Omental fat pad (tissue), 4 donors: Measurements from ENCODE around the gene TMEM205. TPM values are rescaled to one million over a fixed set of nuclear protein-coding genes. Genes with fewer than 3 reads are reported as not detected.
"Not testable (repeated sequence)": the region's sequence is repeated elsewhere in the genome, so short reads cannot be mapped to it uniquely, and the experiment has no call there.

ENCODE experiments used
- ATAC-seq: fragments of 150-250 bp; one replicate; pipeline ENCODE4 v1.9.1; 2016; ENCODE audit warnings: mild to moderate bottlenecking, moderate library complexity; ENCODE audit not compliant: low FRiP score
- DNase-seq: peaks from one replicate; pipeline ENCODE4 v3.0.0-alpha.2; 2019; ENCODE audit warnings: low spot score
- total RNA-seq, 4 donors: library from RNA; depleted of rRNA; stranded (reverse); fragments of >200 nt; gene quantifications; one replicate each; pipeline ENCODE4 v1.1.0, GENCODE V29; 2016
- TF ChIP-seq, protein P1 (sequence below), 3 donors: fragments of 450-650 bp; IDR thresholded peaks; one replicate each; pipeline ENCODE4 v1.5.1; 2016 to 2017; ENCODE audit warnings: antibody characterized with exemption in 3 of 3, mild to moderate bottlenecking in 3 of 3, moderate library complexity in 2 of 3

Gene TMEM205
- total RNA-seq, 4 donors from 2014 or later = 144 to 252 (median 185) TPM

DNA sequence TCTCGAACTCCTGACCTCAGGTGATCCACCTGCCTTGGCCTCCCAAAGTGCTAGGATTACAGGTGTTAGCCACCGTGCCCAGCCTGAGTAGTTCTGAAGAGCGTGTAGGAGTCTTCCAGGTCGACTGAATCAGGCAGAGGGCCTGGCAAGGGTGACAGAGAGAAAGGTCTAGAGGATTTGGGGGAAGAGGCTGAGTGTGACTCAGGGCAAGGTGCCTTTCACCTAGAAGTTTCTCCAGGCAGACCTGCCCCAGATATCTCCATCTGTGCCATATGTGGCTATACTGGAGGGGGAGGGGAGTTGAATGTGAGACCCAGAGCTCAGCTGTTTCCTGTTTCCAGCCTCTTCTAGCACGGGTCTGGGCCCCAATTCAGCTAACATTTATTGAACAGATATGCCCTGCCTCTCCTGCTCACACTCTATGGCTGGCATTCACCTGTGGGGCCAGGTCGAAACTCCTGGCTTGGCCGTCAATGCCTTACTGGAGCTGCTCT is 1.5 kb upstream of the TMEM205 start:
- DNase-seq (no peak), ATAC-seq (no peak)
- TF ChIP-seq, protein P1, sequence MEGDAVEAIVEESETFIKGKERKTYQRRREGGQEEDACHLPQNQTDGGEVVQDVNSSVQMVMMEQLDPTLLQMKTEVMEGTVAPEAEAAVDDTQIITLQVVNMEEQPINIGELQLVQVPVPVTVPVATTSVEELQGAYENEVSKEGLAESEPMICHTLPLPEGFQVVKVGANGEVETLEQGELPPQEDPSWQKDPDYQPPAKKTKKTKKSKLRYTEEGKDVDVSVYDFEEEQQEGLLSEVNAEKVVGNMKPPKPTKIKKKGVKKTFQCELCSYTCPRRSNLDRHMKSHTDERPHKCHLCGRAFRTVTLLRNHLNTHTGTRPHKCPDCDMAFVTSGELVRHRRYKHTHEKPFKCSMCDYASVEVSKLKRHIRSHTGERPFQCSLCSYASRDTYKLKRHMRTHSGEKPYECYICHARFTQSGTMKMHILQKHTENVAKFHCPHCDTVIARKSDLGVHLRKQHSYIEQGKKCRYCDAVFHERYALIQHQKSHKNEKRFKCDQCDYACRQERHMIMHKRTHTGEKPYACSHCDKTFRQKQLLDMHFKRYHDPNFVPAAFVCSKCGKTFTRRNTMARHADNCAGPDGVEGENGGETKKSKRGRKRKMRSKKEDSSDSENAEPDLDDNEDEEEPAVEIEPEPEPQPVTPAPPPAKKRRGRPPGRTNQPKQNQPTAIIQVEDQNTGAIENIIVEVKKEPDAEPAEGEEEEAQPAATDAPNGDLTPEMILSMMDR (IDR thresholded peaks at IDR 0.05) = no peak

DNA sequence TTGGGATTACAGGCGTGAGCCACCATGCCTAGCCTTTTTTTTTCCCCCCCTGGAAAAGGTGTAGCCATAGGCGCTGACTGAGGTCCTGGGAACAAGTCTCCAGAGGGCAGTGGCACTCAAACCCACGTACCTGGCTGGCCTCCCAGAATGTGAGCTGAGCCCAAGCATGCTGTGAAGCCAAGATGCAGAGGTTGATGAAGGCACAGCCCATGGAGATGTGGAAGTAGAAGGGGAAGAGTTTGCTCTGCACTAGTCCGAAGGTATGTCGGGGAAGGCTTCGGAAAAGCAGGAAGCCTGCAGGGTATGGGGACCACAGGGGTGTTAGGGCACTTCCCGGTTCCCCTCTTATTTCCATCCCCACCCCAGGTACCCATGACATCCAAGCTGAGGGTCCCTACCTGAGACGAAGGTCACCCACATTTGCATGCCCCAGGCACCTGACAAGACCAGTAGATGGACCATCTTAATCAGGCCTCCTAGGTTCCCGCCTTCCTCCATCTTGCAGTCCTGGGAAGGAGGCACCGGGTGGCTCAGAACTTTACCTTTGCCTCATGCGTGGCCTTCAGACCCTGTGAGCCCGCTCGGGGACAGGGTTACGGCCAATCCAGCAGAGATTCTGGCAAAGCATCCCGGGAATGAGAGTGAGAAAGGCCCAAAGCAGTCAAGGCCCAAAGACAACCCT is 805 bp downstream of the TMEM205 start:
- TF ChIP-seq, protein P1 (IDR thresholded peaks at IDR 0.05) = no peak
- ATAC-seq = no peak
- DNase-seq = no peak

DNA sequence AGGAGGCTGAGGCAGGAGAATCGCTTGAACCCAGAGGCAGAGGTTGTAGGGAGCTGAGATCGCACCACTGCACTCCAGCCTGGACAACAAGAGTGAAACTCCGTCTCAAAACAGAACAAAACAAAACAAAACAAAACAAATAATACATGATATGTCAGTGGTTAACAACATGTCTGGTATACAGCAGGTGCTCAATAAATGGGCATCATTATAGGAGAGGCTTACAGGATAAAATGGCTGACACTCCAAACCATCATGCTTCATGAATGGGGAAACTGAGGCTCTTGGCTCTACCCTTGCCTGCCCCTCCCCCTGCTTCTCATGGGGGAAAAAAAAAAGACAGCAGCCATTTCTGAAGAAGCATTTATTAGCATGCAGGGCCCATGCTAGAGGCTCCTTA is 3.6 kb downstream of the TMEM205 start:
- DNase-seq (no peak), ATAC-seq (no peak)
- TF ChIP-seq, protein P1 (IDR thresholded peaks at IDR 0.05) = no peak

DNA sequence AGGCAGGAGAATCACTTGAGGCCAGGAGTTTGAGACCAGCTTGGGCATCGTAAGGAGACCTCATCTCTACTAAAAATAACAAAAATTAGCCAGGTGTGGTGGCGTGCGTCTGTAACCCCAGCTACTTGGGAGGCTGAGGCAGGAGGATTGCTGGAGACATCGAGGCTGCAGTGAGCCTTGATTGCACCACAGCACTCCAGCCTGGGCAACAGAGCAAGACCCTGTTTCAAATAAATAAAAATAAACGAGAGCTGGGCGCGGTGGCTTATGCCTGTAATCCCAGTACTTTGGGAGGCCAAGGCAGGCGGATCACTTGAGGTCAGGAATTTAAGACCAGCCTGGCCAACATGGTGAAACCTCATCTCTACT is 6.0 kb downstream of the TMEM205 start:
- not testable (repeated sequence) for DNase-seq, ATAC-seq

DNA sequence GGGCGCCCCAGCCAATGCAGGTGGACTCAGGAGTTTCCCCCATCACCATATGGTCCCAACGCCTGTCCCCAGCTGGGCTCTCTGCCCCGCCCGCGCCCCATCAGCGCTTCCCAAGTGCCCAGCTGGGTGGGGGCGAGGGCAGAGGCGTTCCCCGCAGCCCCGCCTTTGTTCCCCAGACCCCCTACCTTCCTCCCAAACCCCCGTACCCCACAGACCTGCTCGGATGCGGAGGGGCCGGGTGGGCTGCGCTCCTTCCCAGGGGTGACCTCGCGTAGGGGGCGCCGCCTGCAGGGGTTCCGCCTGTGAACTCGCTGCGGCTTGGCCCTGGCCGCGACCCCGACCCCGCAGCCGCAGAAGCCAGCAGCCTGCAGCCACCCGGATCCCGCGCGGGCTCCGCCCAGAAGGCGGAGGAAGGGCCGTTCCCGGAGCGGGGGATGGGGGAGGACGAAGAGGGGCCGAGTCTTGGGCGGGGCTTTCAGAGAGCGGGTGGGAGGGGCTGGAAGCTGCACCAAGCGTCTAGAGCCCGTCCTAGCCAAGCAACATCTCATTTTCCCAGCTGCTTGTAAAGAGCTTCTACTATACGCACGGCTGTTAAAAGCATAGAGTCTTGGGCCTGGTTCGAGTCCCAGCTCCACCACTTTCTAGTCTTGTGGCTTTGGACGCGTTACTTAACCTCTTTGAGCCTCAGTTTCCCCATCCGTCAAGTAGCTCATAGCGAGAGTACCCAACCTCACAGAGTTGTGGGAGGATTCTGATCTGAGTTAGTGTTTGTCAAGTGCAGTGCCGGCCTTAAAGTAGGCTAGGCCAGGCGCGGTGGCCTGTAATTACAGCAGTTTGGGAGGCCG is 6.6 kb downstream of the TMEM205 start, which contains the start of gene RAB3D:
Gene RAB3D (minus strand): TSS at position 404 of the 845 bp plus-strand sequence. CDS start 2,258 bp downstream, outside the sequence.
- DNase-seq = peak; percentile 67
- TF ChIP-seq, protein P1 (IDR thresholded peaks at IDR 0.05) = no peak
- ATAC-seq = peak; percentile 92

DNA sequence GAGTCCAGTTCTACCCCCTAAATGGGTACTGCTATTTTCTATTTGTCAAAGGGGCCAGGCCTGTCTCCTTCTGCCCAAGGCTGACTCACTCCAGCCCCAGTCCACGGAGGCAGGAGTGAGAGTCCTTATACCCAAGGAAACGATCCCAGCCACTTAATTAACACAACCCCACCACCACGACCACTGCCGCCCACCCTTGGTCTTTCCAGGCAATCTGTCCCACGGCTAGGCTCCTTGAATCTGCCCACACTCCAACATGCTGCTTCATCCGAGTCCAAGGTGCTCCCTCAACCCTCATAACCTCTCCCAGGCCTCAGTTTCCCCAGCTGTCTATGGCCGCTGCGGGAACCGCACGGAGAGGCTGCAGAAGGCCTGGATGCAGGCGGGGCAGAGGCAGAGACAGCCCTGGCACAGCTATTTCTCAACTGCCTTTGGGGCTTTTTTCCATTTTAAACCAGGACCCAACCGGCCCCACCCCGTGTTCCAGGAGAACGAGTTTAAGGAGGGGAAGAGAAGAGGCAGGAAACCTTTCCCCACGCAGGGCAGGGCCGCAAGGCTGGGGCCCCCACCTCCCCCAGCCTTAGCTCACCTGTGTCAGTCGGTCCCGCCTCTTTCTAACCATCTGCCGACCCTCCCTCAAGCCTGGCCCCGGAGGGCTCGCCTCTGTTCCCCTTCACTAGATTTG is 7.4 kb downstream of the TMEM205 start:
- DNase-seq = no peak
- TF ChIP-seq, protein P1 (IDR thresholded peaks at IDR 0.05) = no peak
- ATAC-seq = peak; percentile 11

DNA sequence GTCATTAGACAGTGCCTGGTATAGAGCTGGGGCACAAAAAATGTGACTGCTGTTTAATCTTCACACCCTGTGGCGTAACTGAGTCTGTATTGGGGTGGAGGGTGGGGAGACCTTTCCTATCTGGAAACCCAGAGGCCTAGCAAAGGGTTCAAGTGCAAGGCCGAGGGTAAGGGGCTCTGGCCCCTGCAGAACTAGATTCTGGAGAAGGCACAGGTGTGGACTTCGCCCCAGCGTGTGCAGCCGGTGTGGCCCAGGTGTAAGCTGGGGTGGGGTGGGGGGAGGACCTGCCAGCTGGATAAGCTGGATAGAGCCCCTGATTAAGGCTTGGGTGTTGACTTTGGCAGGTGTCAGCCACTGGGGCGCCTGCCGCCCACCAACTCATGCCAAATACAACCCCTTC is 7.9 kb downstream of the TMEM205 start:
- ATAC-seq = no peak
- no peak for DNase-seq
- TF ChIP-seq, protein P1 (IDR thresholded peaks at IDR 0.05) = no peak
